Activated naive CD4-positive, alpha-beta T cell treated with anti-CD3 and anti-CD28 coated beads, Interleukin-2, amount 50 U/mL, for 72 hours (primary cell): ENCODE measurements around the gene RBM23. TPM values are rescaled to one million over a fixed set of nuclear protein-coding genes. Genes with fewer than 3 reads are reported as not detected.

Experiments used
- ATAC-seq, 2 donors: fragments of 150-1000 bp; cut with Tn5 transposase; 2 replicates each; pipeline ENCODE4 v1.10.0; 2021; ENCODE audit warnings: mild to moderate bottlenecking in 2 of 2, moderate library complexity in 2 of 2
- DNase-seq, 2 donors: peaks; one replicate each; pipeline ENCODE4 v3.0.0; 2021 to 2022; ENCODE audit warnings: low spot score in 2 of 2
- H3K27ac Mint-ChIP-seq, 2 donors: one replicate each; pipeline ENCODE4 v1.8.0; 2022; ENCODE audit warnings: mild to moderate bottlenecking in 2 of 2, mixed read lengths in 2 of 2
- H3K36me3 Mint-ChIP-seq, 2 donors: one replicate each; pipeline ENCODE4 v1.8.0; 2022; ENCODE audit warnings: mixed read lengths in 2 of 2
- H3K9me3 Mint-ChIP-seq, 2 donors: one replicate each; pipeline ENCODE4 v1.8.0; 2022; ENCODE audit warnings: mixed read lengths in 2 of 2
- total RNA-seq, 2 donors: library from RNA; stranded (reverse); gene quantifications; one replicate each; pipeline ENCODE4 v1.2.3, GENCODE V29; 2022

Gene RBM23
- total RNA-seq, 2 donors from 2014 or later = 63.5 to 97.7 TPM

DNA sequence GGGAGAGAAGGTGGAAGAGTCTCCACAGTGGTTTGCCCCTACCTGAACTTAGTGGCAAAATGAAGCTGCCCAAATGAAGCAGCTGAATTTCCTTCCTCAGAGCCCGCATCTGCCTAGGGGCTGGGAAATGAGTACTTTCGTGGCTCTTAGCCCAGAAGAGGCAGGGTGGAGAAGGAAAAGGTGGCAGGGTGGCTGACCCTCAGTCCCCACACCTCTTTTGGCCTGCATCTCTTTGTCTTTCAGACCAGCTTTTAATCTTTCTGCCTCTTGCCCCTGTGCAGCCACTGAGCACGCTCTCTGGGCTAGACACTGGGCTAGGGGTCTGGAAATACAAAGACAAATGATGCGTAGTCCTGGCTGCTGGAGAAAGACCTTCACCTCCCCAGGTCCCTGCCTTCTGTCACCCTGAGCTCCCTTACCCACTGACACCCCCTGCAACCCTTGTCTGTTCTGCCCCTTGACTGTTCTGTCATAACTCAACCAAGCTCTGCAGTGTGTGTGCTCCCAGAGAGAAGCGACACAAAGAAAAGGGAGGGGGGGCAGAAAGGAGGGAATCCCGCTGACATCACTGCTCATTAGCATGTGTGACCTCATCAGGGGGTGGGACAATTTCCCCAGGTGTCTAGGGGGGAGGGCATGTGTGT is 36.3 kb downstream of the RBM23 start:
- Mint-ChIP-seq H3K36me3 (no peaks in the 10 kb centered on the region), H3K9me3 (no peaks in the 10 kb centered on the region), H3K27ac (no peak overlapping the region)
- no peak for ATAC-seq
- no peak for DNase-seq

DNA sequence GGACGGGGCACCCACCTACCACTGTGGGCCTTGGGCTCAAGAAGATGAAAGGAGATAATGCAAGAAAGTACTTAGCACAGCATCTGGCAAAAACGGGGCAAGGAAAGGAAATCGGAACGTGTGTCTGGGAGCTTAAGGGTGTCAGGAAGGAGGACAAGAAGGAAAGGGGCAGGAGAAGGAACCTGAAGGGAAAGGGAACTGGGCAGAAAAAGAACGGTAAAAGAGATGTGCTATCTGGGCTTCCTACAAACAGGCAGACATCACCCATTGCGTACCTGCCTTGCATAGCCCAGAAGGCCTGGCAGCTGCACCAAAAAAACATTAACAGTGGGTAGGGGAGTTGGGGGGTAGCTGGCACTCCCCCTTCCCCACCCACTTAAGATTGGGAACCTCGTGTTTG is 36.9 kb downstream of the RBM23 start:
- DNase-seq (no peak), ATAC-seq (no peak)
- no peaks in the 10 kb centered on the region for H3K9me3 Mint-ChIP-seq
- H3K36me3 Mint-ChIP-seq = no peaks in the 10 kb centered on the region
- peak overlapping the region in 1 of 2 donors; percentile 62 for H3K27ac Mint-ChIP-seq

DNA sequence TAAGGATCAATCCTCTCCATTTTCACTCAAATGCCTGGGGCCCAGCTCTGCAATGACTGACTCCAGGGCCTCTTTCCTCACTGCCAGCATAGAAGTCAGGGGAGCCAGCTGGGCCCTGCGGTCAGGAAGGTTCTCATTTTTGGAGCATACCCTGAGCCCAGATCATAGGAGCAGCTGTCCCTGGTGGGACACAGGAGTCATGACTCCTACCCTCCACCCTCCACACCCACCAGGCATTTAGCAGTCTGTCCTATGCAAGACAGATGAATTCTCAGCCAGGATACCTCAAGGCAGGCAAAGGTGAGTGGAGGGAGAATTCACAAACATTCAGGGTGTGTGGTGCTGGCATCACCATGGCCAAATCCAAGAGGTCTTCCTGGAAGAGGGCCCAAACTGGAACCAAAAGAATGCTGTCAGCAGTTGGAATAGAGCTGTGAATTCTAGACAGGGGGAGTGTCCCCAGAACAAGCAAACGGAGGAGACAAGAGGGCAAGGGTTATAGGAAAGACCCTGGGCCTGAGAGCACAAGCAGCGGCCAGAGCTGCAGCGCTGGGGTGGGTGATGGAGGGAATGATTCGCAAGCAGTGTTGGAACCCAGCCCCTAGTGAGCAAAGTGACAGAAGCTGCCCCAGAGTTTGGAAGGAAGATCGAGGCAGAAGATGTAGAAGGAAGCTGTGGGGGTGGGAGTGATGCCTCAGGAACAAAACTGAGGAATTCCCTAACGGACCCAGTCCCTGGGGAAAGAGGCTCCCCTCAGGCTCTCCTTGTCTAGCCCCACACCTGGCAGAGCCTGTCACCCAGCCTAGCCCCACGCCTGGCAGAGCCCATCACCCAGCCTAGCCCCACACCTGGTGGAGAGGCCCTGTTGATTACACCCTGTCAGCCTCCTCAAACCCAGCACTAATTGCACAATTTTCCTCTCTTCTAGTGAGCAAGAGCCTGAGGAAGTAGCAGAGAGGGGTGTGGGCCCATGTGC is 40.4 kb downstream of the RBM23 start:
- ATAC-seq = no peak
- peak overlapping the region; percentile 18 to 83 for H3K27ac Mint-ChIP-seq
- H3K36me3 Mint-ChIP-seq = peaks cover 12 to 14% of the 10 kb centered on the region in 2 donors
- DNase-seq = no peak
- H3K9me3 Mint-ChIP-seq = no peaks in the 10 kb centered on the region

- Mint-ChIP-seq H3K36me3 (peaks cover 19 to 26% of the 10 kb centered on the region in 2 donors), H3K27ac (no peak overlapping the region), H3K9me3 (no peaks in the 10 kb centered on the region)
- ATAC-seq = no peak
- no peak for DNase-seq
These were observed 41.9 kb downstream of the RBM23 start for GRCh38 chr14:22877000-22877501.

- ATAC-seq (no peak), DNase-seq (peak in 1 of 2 donors; percentile 50)
- H3K9me3 Mint-ChIP-seq = no peaks in the 10 kb centered on the region
- peaks cover 19 to 26% of the 10 kb centered on the region in 2 donors for H3K36me3 Mint-ChIP-seq
- no peak overlapping the region for H3K27ac Mint-ChIP-seq
These were observed 43.1 kb downstream of the RBM23 start for GRCh38 chr14:22875748-22876319.

- ATAC-seq (no peak), DNase-seq (peak in 1 of 2 donors; percentile 49)
- Mint-ChIP-seq H3K36me3 (peaks cover 19 to 26% of the 10 kb centered on the region in 2 donors), H3K27ac (no peak overlapping the region), H3K9me3 (no peaks in the 10 kb centered on the region)
These were observed 43.8 kb downstream of the RBM23 start for GRCh38 chr14:22875003-22875747.

DNA sequence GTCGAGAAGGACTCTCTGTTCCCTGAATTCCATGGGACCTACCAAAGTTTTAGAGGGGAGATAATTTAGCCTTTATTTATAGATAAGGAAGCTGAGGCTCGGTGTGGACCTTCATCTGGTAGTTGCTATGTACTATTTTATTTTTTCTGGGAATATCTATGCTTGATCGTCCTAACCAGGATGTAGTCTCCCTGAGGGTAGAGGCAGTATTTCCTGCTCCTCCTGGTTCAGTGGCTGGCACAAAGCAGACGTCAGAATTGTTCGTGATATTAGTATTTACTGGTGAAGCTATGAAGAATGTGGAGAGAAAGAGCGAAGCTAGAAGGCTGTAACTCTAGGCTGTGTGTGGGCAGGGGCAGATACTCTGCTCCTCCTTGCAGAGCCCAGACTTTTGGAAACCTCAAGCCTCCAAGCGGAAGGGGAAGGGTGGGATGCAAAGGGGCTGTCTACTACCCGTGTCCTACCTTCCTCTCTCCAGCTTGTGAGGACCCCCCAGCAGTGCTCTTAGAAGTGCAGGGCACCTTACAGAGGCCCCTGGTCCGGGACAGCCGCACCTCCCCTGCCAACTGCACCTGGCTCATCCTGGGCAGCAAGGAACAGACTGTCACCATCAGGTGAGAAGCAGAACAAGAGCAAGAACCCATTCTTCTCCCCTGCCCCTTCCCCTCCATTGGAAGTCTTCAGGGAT is 46.0 kb downstream of the RBM23 start:
- Mint-ChIP-seq H3K9me3 (no peaks in the 10 kb centered on the region), H3K27ac (peak overlapping the region; percentile 94 to 95), H3K36me3 (peaks cover 19 to 26% of the 10 kb centered on the region in 2 donors)
- no peak for DNase-seq
- ATAC-seq = no peak

GRCh38 chr14:22872033-22872832 is 46.7 kb downstream of the RBM23 start:
- no peaks in the 10 kb centered on the region for H3K9me3 Mint-ChIP-seq
- H3K36me3 Mint-ChIP-seq = peaks cover 19 to 26% of the 10 kb centered on the region in 2 donors
- H3K27ac Mint-ChIP-seq = peak overlapping the region; percentile 94 to 95
- peak; percentile 76 to 82 for DNase-seq
- ATAC-seq = peak; percentile 14 to 30

DNA sequence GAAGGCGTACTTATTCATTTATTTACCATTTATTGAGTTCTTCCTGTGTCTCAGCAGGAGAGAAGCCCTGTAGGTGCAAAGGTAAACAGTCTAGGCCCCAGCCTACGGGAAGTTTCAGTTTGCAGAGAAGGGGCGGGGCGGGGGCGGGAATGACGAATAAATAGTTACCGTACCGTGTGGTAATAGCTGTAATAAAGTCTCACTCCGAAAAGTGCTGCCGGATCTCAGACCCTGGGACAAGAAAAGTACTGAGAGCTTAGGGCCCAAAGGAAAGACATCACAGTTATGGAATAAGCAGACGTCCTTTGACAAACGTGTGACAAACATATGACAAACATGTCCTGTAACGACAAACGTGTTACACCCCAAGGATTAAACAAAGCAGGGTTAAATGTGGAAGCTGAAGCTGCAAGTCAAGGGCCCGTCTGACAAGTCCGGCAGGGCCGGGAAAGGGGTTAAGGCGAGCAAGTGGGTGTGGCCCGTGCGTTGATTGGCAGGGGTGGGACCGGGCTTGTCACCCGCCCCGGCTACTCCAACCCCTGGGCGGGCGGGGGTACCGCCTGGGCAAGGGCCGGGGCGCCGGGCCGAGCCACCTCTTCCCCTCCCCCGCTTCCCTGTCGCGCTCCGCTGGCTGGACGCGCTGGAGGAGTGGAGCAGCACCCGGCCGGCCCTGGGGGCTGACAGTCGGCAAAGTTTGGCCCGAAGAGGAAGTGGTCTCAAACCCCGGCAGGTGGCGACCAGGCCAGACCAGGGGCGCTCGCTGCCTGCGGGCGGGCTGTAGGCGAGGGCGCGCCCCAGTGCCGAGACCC is 47.5 kb downstream of the RBM23 start, which contains the start of gene LRP10:
Gene LRP10, plus strand, starts transcription at position 517 of the 809 bp plus-strand sequence. CDS start 564 bp downstream, outside the sequence.
- DNase-seq = peak; percentile 81 to 87
- peaks cover 19 to 26% of the 10 kb centered on the region in 2 donors for H3K36me3 Mint-ChIP-seq
- H3K9me3 Mint-ChIP-seq = no peaks in the 10 kb centered on the region
- H3K27ac Mint-ChIP-seq = peak within 1 kb of the TSS; percentile 95 to 98
- ATAC-seq = peak; percentile 83 to 84

- DNase-seq (no peak), ATAC-seq (peak in 1 of 2 donors; percentile 66)
- H3K27ac Mint-ChIP-seq = peak overlapping the region; percentile 95 to 98
- H3K36me3 Mint-ChIP-seq = peaks cover 17 to 21% of the 10 kb centered on the region in 2 donors
- H3K9me3 Mint-ChIP-seq = no peaks in the 10 kb centered on the region
These were observed 48.1 kb downstream of the RBM23 start for GRCh38 chr14:22870811-22871223.

GRCh38 chr14:22866874-22867273 is 52.1 kb downstream of the RBM23 start:
- Mint-ChIP-seq H3K27ac (no peak overlapping the region), H3K9me3 (no peaks in the 10 kb centered on the region), H3K36me3 (peaks cover 0 to 3% of the 10 kb centered on the region in 2 donors)
- DNase-seq (no peak), ATAC-seq (no peak)

- H3K36me3 Mint-ChIP-seq = peaks cover 4 to 13% of the 10 kb centered on the region in 2 donors
- DNase-seq (no peak), ATAC-seq (peak in 1 of 2 donors; percentile 13)
- no peaks in the 10 kb centered on the region for H3K9me3 Mint-ChIP-seq
- H3K27ac Mint-ChIP-seq = no peak overlapping the region
These were observed 53.2 kb downstream of the RBM23 start for GRCh38 chr14:22865424-22866405.

GRCh38 chr14:22864979-22865378 is 54.0 kb downstream of the RBM23 start:
- no peak overlapping the region for H3K27ac Mint-ChIP-seq
- H3K36me3 Mint-ChIP-seq = peaks cover 4 to 13% of the 10 kb centered on the region in 2 donors
- ATAC-seq = no peak
- no peaks in the 10 kb centered on the region for H3K9me3 Mint-ChIP-seq
- no peak for DNase-seq
